OCI-M2 (cell line): Measurements from ENCODE around the gene ICAM3.
A peak's percentile ranks its signal among the peaks of the same experiment; 100 is the strongest.
"Not testable (repeated sequence)": the region's sequence is repeated elsewhere in the genome, so short reads cannot be mapped to it uniquely, and the experiment has no call there.

Experiments used
- DNase-seq: peaks from one replicate; lab custom pipeline; 2025; ENCODE audit not compliant: unreplicated experiment; lab: John Stamatoyannopoulos, UW

The ICAM3 gene

GRCh38 chr19:10339380-10339960 lies at the start of gene ICAM3:
TSS of gene ICAM3 (minus strand) at chr19:10339624. CDS start at chr19:10339614, 10 bp downstream.
- DNase-seq, result no peak

- DNase-seq, result peak; percentile 100
These were observed 49.5 kb upstream of the ICAM3 start for GRCh38 chr19:10388957-10389356.

GRCh38 chr19:10384580-10384979 lies 45.2 kb upstream of the ICAM3 start:
- no peak for DNase-seq

GRCh38 chr19:10383223-10383499 lies 43.7 kb upstream of the ICAM3 start:
- DNase-seq, result not testable (repeated sequence)

- DNase-seq, result peak; percentile 100
These were observed 41.1 kb upstream of the ICAM3 start, which contains the start of gene TYK2 for GRCh38 chr19:10380313-10381102. TSS of gene TYK2 (minus strand) at chr19:10380572. CDS start at chr19:10378406, 2,166 bp downstream.

GRCh38 chr19:10379880-10380312 lies 40.5 kb upstream of the ICAM3 start:
- no peak for DNase-seq

GRCh38 chr19:10378124-10378523 lies 38.7 kb upstream of the ICAM3 start:
- DNase-seq, result no peak

- DNase-seq, result not testable (repeated sequence)
These were observed 37.8 kb upstream of the ICAM3 start for GRCh38 chr19:10377140-10377640.

GRCh38 chr19:10374931-10375330 lies 35.5 kb upstream of the ICAM3 start:
- no peak for DNase-seq

- no peak for DNase-seq
These were observed 33.3 kb upstream of the ICAM3 start for GRCh38 chr19:10372690-10373089.

- no peak for DNase-seq
These were observed 28.8 kb upstream of the ICAM3 start for GRCh38 chr19:10368101-10368803.

GRCh38 chr19:10366950-10367512 lies 27.6 kb upstream of the ICAM3 start:
- DNase-seq, result not testable (repeated sequence)

- no peak for DNase-seq
These were observed 26.1 kb upstream of the ICAM3 start for GRCh38 chr19:10365518-10365917.

GRCh38 chr19:10364644-10365043 lies 25.2 kb upstream of the ICAM3 start:
- no peak for DNase-seq

GRCh38 chr19:10363789-10364281 lies 24.4 kb upstream of the ICAM3 start:
- DNase-seq, result no peak

- no peak for DNase-seq
These were observed 22.8 kb upstream of the ICAM3 start for GRCh38 chr19:10362259-10362658.

- no peak for DNase-seq
These were observed 22.2 kb upstream of the ICAM3 start for GRCh38 chr19:10361569-10362011.

- no peak for DNase-seq
These were observed 17.0 kb upstream of the ICAM3 start for GRCh38 chr19:10356431-10356830.

GRCh38 chr19:10353793-10354391 lies 14.5 kb upstream of the ICAM3 start:
- no peak for DNase-seq

- no peak for DNase-seq
These were observed 13.6 kb upstream of the ICAM3 start for GRCh38 chr19:10352764-10353671.
